NCI-H2196 (cell line): Measurements from ENCODE around the gene HIVEP1.

Experiments used
- DNase-seq: peaks from one replicate; lab custom pipeline; 2025; ENCODE audit not compliant: unreplicated experiment; lab: John Stamatoyannopoulos, UW

HIVEP1 gene

GRCh38 chr6:12182676-12183075, 170.6 kb downstream of the HIVEP1 start:
- no peak for DNase-seq

DNA sequence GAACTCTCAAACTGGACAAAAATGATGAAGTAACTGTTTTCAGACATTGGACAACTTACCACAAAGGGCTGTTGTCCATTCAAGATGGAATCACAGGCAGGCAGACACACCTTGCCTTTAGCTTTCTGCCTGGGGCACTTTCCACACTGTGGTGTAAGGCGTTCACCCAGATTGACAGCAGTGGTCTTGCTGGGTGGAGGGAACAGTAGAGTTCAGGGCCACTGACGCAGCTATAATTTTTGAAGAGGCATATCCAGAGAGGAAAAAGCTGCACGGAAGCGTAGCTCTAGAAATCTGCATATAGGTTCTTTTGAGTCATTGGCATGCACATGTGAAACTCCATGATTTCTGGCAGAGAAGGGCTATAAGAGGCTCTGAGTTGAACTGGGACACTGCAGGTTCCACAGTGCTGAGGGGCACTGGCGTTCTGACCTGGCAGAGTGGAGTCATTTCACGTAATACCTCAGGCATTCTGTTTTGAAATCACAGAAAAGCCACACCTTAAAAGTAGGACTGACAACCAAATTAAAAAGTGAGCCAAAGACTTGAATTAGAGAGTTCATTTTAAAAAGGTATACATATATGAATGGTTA, 173.1 kb downstream of the HIVEP1 start:
- no peak for DNase-seq

GRCh38 chr6:12186528-12186927, 174.4 kb downstream of the HIVEP1 start:
- no peak for DNase-seq

DNA sequence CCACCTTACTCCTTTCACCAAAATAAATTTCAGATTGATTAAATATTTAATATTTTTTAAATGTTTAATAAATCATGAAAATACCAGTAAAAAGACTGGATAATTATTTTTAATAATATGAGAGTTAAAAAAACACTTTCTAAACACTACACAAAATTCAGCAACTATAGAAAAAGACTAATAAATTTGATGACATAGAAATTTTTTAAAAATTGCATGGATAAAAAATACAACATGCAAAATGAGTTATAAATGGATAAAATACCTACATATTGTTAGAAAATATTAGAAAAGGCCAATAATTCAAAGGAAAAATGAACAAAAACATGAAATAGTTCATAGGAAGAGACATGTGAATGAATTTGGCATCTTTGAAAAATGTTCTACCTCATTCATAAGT, 177.0 kb downstream of the HIVEP1 start:
- no peak for DNase-seq

DNA sequence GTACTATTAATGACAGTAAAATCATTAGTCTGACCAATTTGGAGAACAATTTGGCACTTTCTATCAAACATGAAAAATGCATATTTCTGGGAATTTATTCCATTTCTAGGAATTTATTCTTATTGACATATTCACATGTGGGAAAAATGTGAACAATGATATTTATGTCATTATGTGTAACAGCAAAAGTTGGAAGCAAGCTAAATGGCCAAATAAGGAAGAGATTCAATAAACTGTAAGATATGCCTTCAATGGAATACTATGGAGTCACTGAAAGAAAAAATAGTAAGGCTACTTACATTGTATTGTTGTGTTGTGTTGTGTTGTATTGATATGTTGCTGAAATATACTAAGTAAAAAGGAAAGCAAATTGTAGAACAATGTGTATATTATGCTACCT, 177.5 kb downstream of the HIVEP1 start:
- DNase-seq = no peak

DNA sequence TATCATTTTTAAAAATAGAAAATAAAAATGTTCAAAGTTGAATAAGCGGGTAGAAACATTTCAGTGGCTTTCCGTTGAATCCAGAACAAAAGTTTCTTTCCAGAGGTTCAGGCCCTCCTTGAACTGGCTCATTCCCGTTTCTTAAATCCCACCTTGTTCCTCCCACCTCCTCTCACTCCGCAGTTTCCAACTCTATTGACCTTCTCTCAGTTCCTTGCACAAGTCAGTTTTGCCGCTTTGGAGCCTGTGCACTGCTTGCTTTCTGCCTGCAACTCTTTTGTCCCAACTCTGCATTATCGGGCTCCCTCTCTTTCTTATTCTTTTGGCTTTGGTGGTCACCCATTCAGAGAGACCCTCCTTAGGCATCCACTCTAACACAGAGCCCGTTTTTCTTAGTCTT, 178.1 kb downstream of the HIVEP1 start:
- no peak for DNase-seq

GRCh38 chr6:12196326-12196936, 184.3 kb downstream of the HIVEP1 start:
- no peak for DNase-seq

DNA sequence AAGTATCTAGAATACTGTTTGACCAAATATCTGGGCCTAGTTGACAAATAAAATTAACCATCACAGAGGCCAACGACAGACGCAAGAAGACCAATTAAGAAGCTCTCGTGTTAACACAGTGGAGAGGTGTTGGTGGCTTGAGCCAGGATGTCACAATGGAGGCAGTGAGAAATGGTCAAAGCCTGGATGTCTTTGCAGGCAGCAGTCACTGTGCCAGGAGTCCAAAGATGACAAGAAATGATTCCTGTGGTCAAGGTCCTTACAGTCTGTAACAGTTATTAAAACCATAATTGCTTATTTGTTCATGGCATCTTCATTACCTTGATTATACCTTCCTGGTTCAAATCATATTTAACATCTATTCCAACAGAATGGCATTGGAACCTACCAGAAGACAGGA, 186.7 kb downstream of the HIVEP1 start:
- no peak for DNase-seq

DNA sequence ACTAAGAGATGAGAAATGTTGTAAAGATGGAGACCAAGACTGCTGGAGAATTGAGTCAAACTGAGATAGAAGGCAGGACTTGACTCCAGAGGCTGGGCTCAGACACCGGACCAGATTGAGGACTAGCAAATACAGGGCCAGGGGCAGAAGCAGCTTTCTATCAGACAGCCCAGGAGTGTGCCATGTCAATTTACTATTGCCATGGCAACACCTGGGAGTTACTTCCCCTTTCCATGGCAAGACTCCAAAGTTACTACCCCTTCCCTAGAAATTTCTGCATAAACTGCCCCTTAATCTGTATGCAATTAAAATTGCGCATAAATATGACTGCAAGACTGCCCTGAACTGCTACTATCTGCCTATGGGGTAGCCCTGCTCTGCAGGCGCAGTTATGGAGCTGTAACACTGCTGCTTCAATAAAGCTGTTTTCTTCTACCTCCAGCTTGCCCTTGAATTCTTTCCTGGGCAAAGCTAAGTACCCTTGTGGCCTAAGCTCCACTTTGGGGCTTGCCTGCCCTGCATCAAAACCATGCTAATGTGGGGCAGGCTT, 188.0 kb downstream of the HIVEP1 start:
- no peak for DNase-seq

- no peak for DNase-seq
These were observed 188.6 kb downstream of the HIVEP1 start for GRCh38 chr6:12200761-12201160.

DNA sequence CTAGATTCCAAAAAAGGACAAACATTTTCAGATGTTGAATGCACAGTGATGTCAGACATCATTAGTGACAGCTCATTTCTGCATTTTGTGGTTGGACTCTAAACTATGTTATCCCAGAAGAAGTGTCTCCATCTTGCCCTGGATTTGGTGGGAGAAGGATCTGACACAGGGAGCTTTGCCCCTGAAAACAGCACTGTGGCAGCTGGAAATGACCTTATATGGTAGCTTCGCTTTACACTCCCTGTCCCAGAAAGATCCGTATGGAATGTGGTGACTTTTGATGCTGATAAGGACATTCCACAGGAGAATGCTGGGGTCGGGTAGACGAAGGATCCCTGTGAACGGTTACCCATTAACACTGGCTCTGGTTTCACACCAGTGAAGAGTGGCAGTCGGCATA, 190.9 kb downstream of the HIVEP1 start:
- DNase-seq = no peak

GRCh38 chr6:12208190-12208589, 196.1 kb downstream of the HIVEP1 start:
- DNase-seq = no peak

- DNase-seq = no peak
These were observed 196.6 kb downstream of the HIVEP1 start for GRCh38 chr6:12208673-12209072.
